Adrenal gland (tissue), 12 donors: ENCODE results near the gene DOCK1. TPM values are rescaled to one million over a fixed set of nuclear protein-coding genes. Genes with fewer than 3 reads are reported as not detected.

Experiments
- DNase-seq, 7 donors: peaks; one replicate each; pipeline ENCODE4 v3.0.0-alpha.2; 2019 to 2020
- H3K27ac ChIP-seq, 5 donors: fragments of 200-600 bp; sonication (generic) in 4 of 5; 1 replicate in 3 of 5; 2 replicates in 2 of 5; pipeline versions ENCODE4 v1.5.1 to v1.8.0; 2016 to 2020; ENCODE audit warnings: mild to moderate bottlenecking in 1 of 5
- H3K27me3 ChIP-seq: fragments of 200-600 bp; 2 replicates; pipeline ENCODE4 v1.8.0; 2021
- H3K36me3 ChIP-seq, 2 donors: fragments of 200-600 bp; replicated peaks in 1 of 2; 1 replicate in 1 of 2; 2 replicates in 1 of 2; pipeline versions ENCODE4 v1.5.1 to v1.8.0; 2018 to 2022
- H3K4me1 ChIP-seq, 2 donors: fragments of 200-600 bp; replicated peaks in 1 of 2; 1 replicate in 1 of 2; 2 replicates in 1 of 2; pipeline versions ENCODE4 v1.5.1 to v1.8.0; 2018 to 2021
- H3K4me3 ChIP-seq, 4 donors: fragments of 200-600 bp; sonication (generic) in 3 of 4; one replicate each; pipeline ENCODE4 v1.5.1; 2016 to 2018
- H3K9me3 ChIP-seq, 3 donors: fragments of 200-600 bp; sonication (generic) in 1 of 3; replicated peaks in 1 of 3; 1 replicate in 2 of 3; 2 replicates in 1 of 3; pipeline versions ENCODE4 v1.5.1 to v1.8.0; 2016 to 2021
- CTCF ChIP-seq, 6 experiments: fragments of 450-650 bp in 4 of 6; fragments of 200-600 bp in 2 of 6; sonication (generic) in 1 of 6; IDR thresholded peaks; 1 replicate in 5 of 6; 2 replicates in 1 of 6; pipeline versions ENCODE4 v1.5.1 to v1.8.0; 2016 to 2021; ENCODE audit warnings: antibody characterized with exemption in 6 of 6, mild to moderate bottlenecking in 2 of 6, moderate library complexity in 1 of 6
- POLR2A ChIP-seq, 2 donors: fragments of 450-650 bp; IDR thresholded peaks; one replicate each; pipeline ENCODE4 v1.6.1; 2017; ENCODE audit warnings: antibody characterized with exemption in 2 of 2, mild to moderate bottlenecking in 2 of 2, moderate library complexity in 1 of 2
- WGBS, 4 donors: extraction: QIAGEN DNeasy Blood & Tissue Kit in 2 of 4; methylation state at CpG; one replicate each; pipeline versions ENCODE4 v1.1.5 to v1.1.7; 2013 to 2017; 5-methylcytosine and 5-hydroxymethylcytosine counted together
- intact Hi-C, 2 donors: fragments of 100-400 bp; cut with DNase I; formaldehyde crosslinking; loops; one replicate each; pipeline versions ENCODE4 v1.14.1 to v1.15.0; 2022 to 2023
- polyA plus RNA-seq, 3 donors: library from polyadenylated mRNA; stranded (reverse); fragments of 200-250 nt in 2 of 3; fragments of 350-450 nt in 1 of 3; fragmentation: Illumina TruSeq in 1 of 3; extraction: RNeasy Lipid Tissue Mini Kit (QIAGEN cat#74804) in 1 of 3; gene quantifications; one replicate each; pipeline ENCODE4 v1.2.3, GENCODE V29; 2013 to 2014
- total RNA-seq, 9 donors: library from RNA; depleted of rRNA in 4 of 9; stranded (reverse); fragments of >200 nt in 4 of 9; fragments of 120-200 nt in 1 of 9; fragmentation: NEBNext Ultra II Directional in 1 of 9; extraction: Animal tissue kit (Norgen Biotek cat#: 25700) in 1 of 9; gene quantifications; one replicate each; pipeline versions ENCODE4 v1.1.0 to v1.2.4, GENCODE V29; 2013 to 2023
- donor health status: healthy with polysubstance abuse.
- donor health status: Bipolar disorder and iron deficiency.
- donor health status: DM: yes; HTN: yes; CAD: no.
- donor health status: DM: no; HTN: no; CAD: no.
- donor health status: DM: no; HTN: no; CAD: no.
- donor health status: DM: yes; HTN: yes; CAD: no.

The DOCK1 gene
- total and polyA plus RNA-seq, 12 donors: 8.1 to 30.4 (median 21.6) TPM

GRCh38 chr10:127028556-127028955 lies 123.3 kb downstream of the DOCK1 start:
- Histone ChIP-seq H3K4me3 (no peak overlapping the region), H3K27me3 (no peaks in the 10 kb centered on the region), H3K4me1 (no peaks in the 10 kb centered on the region), H3K9me3 (no peaks in the 10 kb centered on the region), H3K36me3 (peaks cover 0 to 33% of the 10 kb centered on the region in 2 donors), H3K27ac (no peak overlapping the region)
- intact Hi-C loops: no loop called here
- TF ChIP-seq POLR2A (IDR thresholded peaks at IDR 0.05) (no peak), CTCF (IDR thresholded peaks at IDR 0.05) (no peak)
- 93 to 98% (median 96%) methylated on average over 8 of the region's 8 CpGs for WGBS, 4 donors
- DNase-seq: peak in 1 of 7 donors; percentile 34

GRCh38 chr10:127029061-127029460 lies 123.8 kb downstream of the DOCK1 start:
- intact Hi-C loops: no loop called here
- DNase-seq: peak in 1 of 7 donors; percentile 23
- TF ChIP-seq POLR2A (IDR thresholded peaks at IDR 0.05) (no peak), CTCF (IDR thresholded peaks at IDR 0.05) (no peak)
- Histone ChIP-seq H3K27ac (no peak overlapping the region), H3K4me1 (no peaks in the 10 kb centered on the region), H3K27me3 (no peaks in the 10 kb centered on the region), H3K36me3 (peaks cover 0 to 33% of the 10 kb centered on the region in 2 donors), H3K4me3 (no peak overlapping the region), H3K9me3 (no peaks in the 10 kb centered on the region)
- 94 to 99% (median 98%) methylated on average over 8 of the region's 8 CpGs for WGBS, 4 donors

GRCh38 chr10:127033216-127034033 lies 128.2 kb downstream of the DOCK1 start:
- 80 to 91% (median 83%) methylated on average over 12 of the region's 12 CpGs for WGBS, 4 donors
- no peak for DNase-seq
- intact Hi-C loops: no loop called here
- Histone ChIP-seq H3K4me3 (no peak overlapping the region), H3K27me3 (no peaks in the 10 kb centered on the region), H3K9me3 (no peaks in the 10 kb centered on the region), H3K27ac (no peak overlapping the region), H3K36me3 (peaks cover 0 to 42% of the 10 kb centered on the region in 2 donors), H3K4me1 (no peaks in the 10 kb centered on the region)
- TF ChIP-seq CTCF (IDR thresholded peaks at IDR 0.05): no peak
- no peak for TF ChIP-seq POLR2A (IDR thresholded peaks at IDR 0.05)

- Histone ChIP-seq H3K27me3 (no peaks in the 10 kb centered on the region), H3K4me1 (no peaks in the 10 kb centered on the region), H3K4me3 (no peak overlapping the region), H3K36me3 (peaks cover 0 to 40% of the 10 kb centered on the region in 2 donors), H3K9me3 (no peaks in the 10 kb centered on the region), H3K27ac (no peak overlapping the region)
- intact Hi-C loops: no loop called here
- no peak for DNase-seq
- 86 to 92% (median 87%) methylated on average over 5 to 7 of the region's 7 CpGs for WGBS, 4 donors
- TF ChIP-seq POLR2A (IDR thresholded peaks at IDR 0.05): no peak
- TF ChIP-seq CTCF (IDR thresholded peaks at IDR 0.05): no peak
These were observed 128.9 kb downstream of the DOCK1 start for GRCh38 chr10:127034034-127034633.
